Measurements from ENCODE around the gene TMBIM4.

Gene TMBIM4

GRCh38 chr12:66129934-66130266, 39.9 kb downstream of the TMBIM4 start:
- Histone ChIP-seq H3K36me3 (ENCODE audit: control insufficient read depth, low read length) (peaks cover 56% of the 10 kb centered on the region), H3K27me3 (ENCODE audit: control insufficient read depth, low read length) (no peaks in the 10 kb centered on the region), H3F3A (ENCODE audit: control insufficient read depth, insufficient read depth) (peaks cover 3% of the 10 kb centered on the region; the same call in 1 of the 2 replicates), H3K79me2 (ENCODE audit: control insufficient read depth, low read length) (peaks cover 80% of the 10 kb centered on the region), H3K4me3 (ENCODE audit: low read length) (peak overlapping the region; percentile 97), H3K4me1 (ENCODE audit: control insufficient read depth, low read length) (peaks cover 30% of the 10 kb centered on the region), H4K20me1 (ENCODE audit: control insufficient read depth, insufficient read depth, low read depth, low read length) (0 out of 2 replicates have a peak, but pooled peaks cover 3% of the 10 kb centered on the region), H3K9me3 (ENCODE audit: control insufficient read depth, insufficient read depth, low read length) (no peaks in the 10 kb centered on the region), H3K27ac (ENCODE audit: low read depth, low read length) (peak overlapping the region; percentile 39; the same call in 1 of the 2 replicates), H3K9me2 (replicated peaks; ENCODE audit: control insufficient read depth, low read length) (no peaks in the 10 kb centered on the region), H3K4me2 (ENCODE audit: low read length) (peak overlapping the region; percentile 85)
- TF ChIP-seq EZH2phosphoT487 (IDR thresholded peaks at IDR 0.05; ENCODE audit: borderline replicate concordance, low read length) = no peak
- no peak for TF ChIP-seq CTCF (IDR thresholded peaks at IDR 0.05; ENCODE audit: low read depth, low read length, poor library complexity, severe bottlenecking)

GRCh38 chr12:66127650-66128049, 42.1 kb downstream of the TMBIM4 start:
- H3K4me2 ChIP-seq (ENCODE audit: low read length) = no peak overlapping the region
- no peaks in the 10 kb centered on the region for H3K27me3 ChIP-seq (ENCODE audit: control insufficient read depth, low read length)
- H3K27ac ChIP-seq (ENCODE audit: low read depth, low read length) = no peak overlapping the region
- H3K4me1 ChIP-seq (ENCODE audit: control insufficient read depth, low read length) = peaks cover 28% of the 10 kb centered on the region
- H3K9me2 ChIP-seq (replicated peaks; ENCODE audit: control insufficient read depth, low read length) = no peaks in the 10 kb centered on the region
- TF ChIP-seq EZH2phosphoT487 (IDR thresholded peaks at IDR 0.05; ENCODE audit: borderline replicate concordance, low read length) (no peak), CTCF (IDR thresholded peaks at IDR 0.05; ENCODE audit: low read depth, low read length, poor library complexity, severe bottlenecking) (no peak)
- peaks cover 3% of the 10 kb centered on the region; the same call in 1 of the 2 replicates for H3F3A ChIP-seq (ENCODE audit: control insufficient read depth, insufficient read depth)
- H3K79me2 ChIP-seq (ENCODE audit: control insufficient read depth, low read length) = peaks cover 81% of the 10 kb centered on the region
- H4K20me1 ChIP-seq (ENCODE audit: control insufficient read depth, insufficient read depth, low read depth, low read length) = 0 out of 2 replicates have a peak, but pooled peaks cover 3% of the 10 kb centered on the region
- peaks cover 71% of the 10 kb centered on the region for H3K36me3 ChIP-seq (ENCODE audit: control insufficient read depth, low read length)
- H3K9me3 ChIP-seq (ENCODE audit: control insufficient read depth, insufficient read depth, low read length) = no peaks in the 10 kb centered on the region
- no peak overlapping the region for H3K4me3 ChIP-seq (ENCODE audit: low read length)

DNA sequence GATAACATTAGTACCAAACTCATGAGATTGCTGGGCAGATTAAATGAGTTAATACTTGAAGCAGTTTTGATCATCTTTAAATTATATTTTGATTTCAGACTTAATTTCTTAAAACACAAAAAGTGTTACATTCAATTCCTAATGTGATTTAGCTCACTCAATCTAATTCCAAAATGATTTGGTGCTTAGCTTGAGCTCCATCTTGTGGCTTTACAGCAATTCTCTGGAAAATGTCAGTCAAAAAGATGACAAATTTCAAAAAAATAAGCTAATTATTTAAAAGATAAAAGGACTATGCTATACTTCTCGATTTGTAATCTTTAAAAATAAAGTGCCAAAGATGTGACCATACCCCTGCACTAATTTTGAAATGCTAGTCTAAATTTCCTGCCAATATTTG, 49.3 kb downstream of the TMBIM4 start:
- Histone ChIP-seq H3K79me2 (ENCODE audit: control insufficient read depth, low read length) (peaks cover 12% of the 10 kb centered on the region), H3K9me2 (replicated peaks; ENCODE audit: control insufficient read depth, low read length) (no peaks in the 10 kb centered on the region), H3K4me1 (ENCODE audit: control insufficient read depth, low read length) (peaks cover 2% of the 10 kb centered on the region), H3K36me3 (ENCODE audit: control insufficient read depth, low read length) (peaks cover 50% of the 10 kb centered on the region), H4K20me1 (ENCODE audit: control insufficient read depth, insufficient read depth, low read depth, low read length) (no peaks in the 10 kb centered on the region), H3F3A (ENCODE audit: control insufficient read depth, insufficient read depth) (peaks cover 5% of the 10 kb centered on the region; the same call in 1 of the 2 replicates), H3K9me3 (ENCODE audit: control insufficient read depth, insufficient read depth, low read length) (no peaks in the 10 kb centered on the region), H3K4me3 (ENCODE audit: low read length) (no peak overlapping the region), H3K4me2 (ENCODE audit: low read length) (no peak overlapping the region), H3K27ac (ENCODE audit: low read depth, low read length) (no peak overlapping the region), H3K27me3 (ENCODE audit: control insufficient read depth, low read length) (no peaks in the 10 kb centered on the region)
- TF ChIP-seq CTCF (IDR thresholded peaks at IDR 0.05; ENCODE audit: low read depth, low read length, poor library complexity, severe bottlenecking) (peak; percentile 10), EZH2phosphoT487 (IDR thresholded peaks at IDR 0.05; ENCODE audit: borderline replicate concordance, low read length) (no peak)

Data from DOHH2 (cell line).